H1 (cell line): ENCODE results near the gene HOXB4. TPM values are rescaled to one million over a fixed set of nuclear protein-coding genes. Genes with fewer than 3 reads are reported as not detected.

Experiments
- CTCF ChIA-PET: fragments of 300-600 bp; sonication (Branson Sonifier 250); formaldehyde crosslinking; loops from one replicate; lab custom pipeline; 2021; ENCODE audit not compliant: partially characterized antibody; lab: Charles Lee
- POLR2A ChIA-PET: fragments of 300-600 bp; sonication (Branson Sonifier 250); formaldehyde crosslinking; loops from one replicate; lab custom pipeline; 2021; ENCODE audit warnings: inconsistent platforms; ENCODE audit not compliant: partially characterized antibody; lab: Charles Lee
- DNase-seq, 2 experiments: peaks; one replicate each; pipeline versions ENCODE4 v3.0.0 to v3.0.0-alpha.2; 2010 to 2022; ENCODE audit warnings: low spot score in 2 of 2, low read depth in 1 of 2, mixed read lengths in 1 of 2
- FAIRE-seq: peaks from 2 replicates; lab custom pipeline; 2011; peaks lifted over from hg19 to GRCh38; lab: Jason Lieb, UNC
- H2AFZ ChIP-seq: 2 replicates; pipeline ENCODE4 v1.8.1; 2012; ENCODE audit warnings: low read length, inconsistent platforms
- H2AK5ac ChIP-seq: 2 replicates; pipeline ENCODE4 v1.6.1; 2013; ENCODE audit warnings: low read depth, low read length
- H2BK120ac ChIP-seq: replicated peaks from 2 replicates; pipeline ENCODE3; 2013; ENCODE audit warnings: low read depth, low read length, inconsistent platforms
- H2BK12ac ChIP-seq: 2 replicates; pipeline ENCODE4 v1.6.1; 2013; ENCODE audit warnings: low read depth, low read length
- H2BK15ac ChIP-seq: 2 replicates; pipeline ENCODE4 v1.6.1; 2013; ENCODE audit warnings: low read length
- H2BK20ac ChIP-seq: 2 replicates; pipeline ENCODE4 v1.6.1; 2013; ENCODE audit warnings: low read length
- H2BK5ac ChIP-seq: 2 replicates; pipeline ENCODE4 v1.6.1; 2013; ENCODE audit warnings: low read depth, low read length
- H3K14ac ChIP-seq: 2 replicates; pipeline ENCODE4 v1.6.1; 2013; ENCODE audit warnings: inconsistent platforms; ENCODE audit not compliant: insufficient read length
- H3K18ac ChIP-seq: 2 replicates; pipeline ENCODE4 v1.6.1; 2013; ENCODE audit warnings: low read length; ENCODE audit errors: extremely low read depth
- H3K23ac ChIP-seq: 2 replicates; pipeline ENCODE4 v1.6.1; 2013; ENCODE audit warnings: inconsistent platforms; ENCODE audit not compliant: insufficient read length
- H3K23me2 ChIP-seq: 2 replicates; pipeline ENCODE4 v1.6.1; 2013; ENCODE audit warnings: low read depth, low read length
- H3K27ac ChIP-seq: 2 replicates; pipeline ENCODE4 v1.6.1; 2011; ENCODE audit warnings: low read depth, low read length, inconsistent platforms
- H3K27me3 ChIP-seq, 4 experiments: replicated peaks in 1 of 4; 1 replicate in 1 of 4; 2 replicates in 3 of 4; pipeline versions ENCODE4 v1.6.1 to v1.8.1; 2011 to 2013; ENCODE audit warnings: low read length in 3 of 4, mild to moderate bottlenecking in 3 of 4, inconsistent platforms in 2 of 4, mixed read lengths in 2 of 4, moderate library complexity in 1 of 4; ENCODE audit not compliant: control insufficient read depth in 3 of 4, insufficient read depth in 3 of 4; ENCODE audit errors: extremely low read depth in 1 of 4
- H3K36me3 ChIP-seq, 4 experiments: 2 replicates each; pipeline versions ENCODE4 v1.6.1 to v1.8.1; 2011 to 2013; ENCODE audit warnings: mild to moderate bottlenecking in 4 of 4, low read length in 3 of 4, moderate library complexity in 2 of 4, control low read depth in 1 of 4, inconsistent platforms in 1 of 4; ENCODE audit not compliant: insufficient read depth in 4 of 4, control insufficient read depth in 2 of 4
- H3K4ac ChIP-seq: replicated peaks from 2 replicates; pipeline ENCODE3; 2013; ENCODE audit warnings: low read length, low read depth, mixed read lengths, inconsistent platforms; ENCODE audit not compliant: insufficient read length
- H3K4me1 ChIP-seq, 4 experiments: replicated peaks in 1 of 4; 1 replicate in 1 of 4; 2 replicates in 3 of 4; pipeline versions ENCODE4 v1.6.1 to v1.8.1; 2011 to 2013; ENCODE audit warnings: low read length in 3 of 4, inconsistent platforms in 2 of 4, mixed read lengths in 1 of 4; ENCODE audit not compliant: insufficient read depth in 4 of 4, control insufficient read depth in 3 of 4
- H3K4me2 ChIP-seq, 2 experiments: 2 replicates each; pipeline versions ENCODE4 v1.6.1 to v1.8.1; 2011 to 2013; ENCODE audit warnings: low read depth in 2 of 2, low read length in 2 of 2, control low read depth in 1 of 2, inconsistent platforms in 1 of 2, mild to moderate bottlenecking in 1 of 2; ENCODE audit not compliant: insufficient read depth in 1 of 2
- H3K4me3 ChIP-seq, 4 experiments: fragments of 200-600, 300-600 bp in 1 of 4; sonication (generic), shearing (Covaris generic), sonication (Bioruptor Twin) in 1 of 4; 2 replicates each; pipeline versions ENCODE4 v1.5.1 to v1.8.1; 2011 to 2016; ENCODE audit warnings: low read length in 4 of 4, low read depth in 3 of 4, control low read depth in 2 of 4, inconsistent platforms in 2 of 4, mild to moderate bottlenecking in 2 of 4, mixed read lengths in 1 of 4, moderate library complexity in 1 of 4; ENCODE audit not compliant: insufficient read depth in 2 of 4; ENCODE audit errors: extremely low read depth in 1 of 4
- H3K56ac ChIP-seq: replicated peaks from 2 replicates; pipeline ENCODE3; 2013; ENCODE audit warnings: low read depth, mild to moderate bottlenecking, mixed read lengths, low read length, inconsistent platforms; ENCODE audit not compliant: insufficient read length
- H3K79me1 ChIP-seq: 2 replicates; pipeline ENCODE4 v1.6.1; 2013; ENCODE audit warnings: low read depth, low read length, control low read depth
- H3K79me2 ChIP-seq, 2 experiments: 2 replicates each; pipeline versions ENCODE4 v1.6.1 to v1.8.1; 2012 to 2013; ENCODE audit warnings: low read length in 2 of 2, mild to moderate bottlenecking in 2 of 2, inconsistent platforms in 1 of 2; ENCODE audit not compliant: insufficient read depth in 2 of 2, control insufficient read depth in 1 of 2
- H3K9ac ChIP-seq, 4 experiments: replicated peaks in 1 of 4; 1 replicate in 1 of 4; 2 replicates in 3 of 4; pipeline versions ENCODE4 v1.6.1 to v1.8.1; 2011 to 2013; ENCODE audit warnings: low read depth in 3 of 4, low read length in 3 of 4, control low read depth in 2 of 4, mild to moderate bottlenecking in 2 of 4, moderate library complexity in 2 of 4, inconsistent platforms in 1 of 4; ENCODE audit errors: extremely low read depth in 1 of 4
- H3K9me3 ChIP-seq, 2 experiments: 2 replicates each; pipeline versions ENCODE4 v1.6.1 to v1.8.1; 2012 to 2013; ENCODE audit warnings: mild to moderate bottlenecking in 2 of 2, moderate library complexity in 2 of 2, control low read depth in 1 of 2, inconsistent platforms in 1 of 2, low read depth in 1 of 2, low read length in 1 of 2, mixed read lengths in 1 of 2; ENCODE audit not compliant: insufficient read depth in 2 of 2
- H4K20me1 ChIP-seq, 2 experiments: replicated peaks in 1 of 2; 2 replicates each; pipeline versions ENCODE3 to v1.8.1; 2011 to 2013; ENCODE audit warnings: inconsistent platforms in 2 of 2, low read length in 2 of 2, mild to moderate bottlenecking in 1 of 2; ENCODE audit not compliant: insufficient read depth in 2 of 2, control insufficient read depth in 1 of 2
- H4K5ac ChIP-seq: 2 replicates; pipeline ENCODE4 v1.6.1; 2013; ENCODE audit warnings: low read length, low read depth, mixed read lengths, inconsistent platforms; ENCODE audit not compliant: insufficient read length
- H4K8ac ChIP-seq: 2 replicates; pipeline ENCODE4 v1.8.0; 2013; ENCODE audit warnings: mild to moderate bottlenecking, moderate library complexity, low read length, inconsistent platforms; ENCODE audit not compliant: insufficient read depth; ENCODE audit errors: extremely low read depth
- H4K91ac ChIP-seq: replicated peaks from 2 replicates; pipeline ENCODE3; 2013; ENCODE audit warnings: low read length, mixed read lengths, inconsistent platforms; ENCODE audit not compliant: insufficient read length
- BRCA1 ChIP-seq: IDR thresholded peaks from 2 replicates; pipeline ENCODE4 v1.6.1; 2012; ENCODE audit warnings: low read depth, low read length, improper control_type of control experiment
- CBX5 ChIP-seq: fragments of 300-800, 300-1000 bp; sonication (generic); IDR thresholded peaks from 2 replicates; pipeline ENCODE4 v1.7.1; 2016; ENCODE audit warnings: antibody characterized with exemption, low read length, low read depth
- CBX8 ChIP-seq: fragments of 300-800, 300-1000 bp; sonication (generic); IDR thresholded peaks from 2 replicates; pipeline ENCODE4 v1.7.1; 2016; ENCODE audit warnings: low read depth, low read length, borderline replicate concordance
- E2F6 ChIP-seq: IDR thresholded peaks from 2 replicates; pipeline ENCODE4 v1.6.1; 2012; ENCODE audit warnings: inconsistent platforms
- GTF2F1 ChIP-seq: IDR thresholded peaks from 2 replicates; pipeline ENCODE4 v1.6.1; 2012; ENCODE audit warnings: low read depth, low read length, improper control_type of control experiment, borderline replicate concordance
- RNF2 ChIP-seq: fragments of 200-900, 300-1000 bp; sonication (generic); IDR thresholded peaks from 2 replicates; pipeline ENCODE4 v1.7.1; 2016; ENCODE audit warnings: borderline replicate concordance, low read depth, mild to moderate bottlenecking, antibody characterized with exemption, low read length; ENCODE audit not compliant: poor library complexity, severe bottlenecking; ENCODE audit errors: missing control alignments
- SIN3A ChIP-seq, 2 experiments: IDR thresholded peaks in 1 of 2; conservative IDR thresholded peaks in 1 of 2; 2 replicates each; pipeline ENCODE4 v1.6.1; 2011 to 2012; ENCODE audit warnings: low read length in 2 of 2, improper control_type of control experiment in 1 of 2, low read depth in 1 of 2, mild to moderate bottlenecking in 1 of 2
- SIRT6 ChIP-seq: IDR thresholded peaks from one replicate; pipeline ENCODE4 v1.7.1; 2012; ENCODE audit warnings: low read length, inconsistent platforms
- YY1 ChIP-seq: IDR thresholded peaks from 2 replicates; pipeline ENCODE4 v1.6.1; 2011; ENCODE audit warnings: low read depth, mild to moderate bottlenecking, low read length
- WGBS, 2 experiments: shearing (Covaris generic) in 1 of 2; methylation state at CpG; one replicate each; pipeline versions ENCODE4 v1.1.6 to v1.1.7; 2013 to 2015; ENCODE audit warnings: low lambda C conversion rate in 2 of 2, mixed read lengths in 2 of 2, inconsistent platforms in 1 of 2, low coverage in 1 of 2, missing lambda C conversion rate in 1 of 2; ENCODE audit not compliant: insufficient replicate concordance in 2 of 2, insufficient coverage in 1 of 2, insufficient read length in 1 of 2; ENCODE audit errors: extremely low coverage in 1 of 2, missing lambda C conversion rate in 1 of 2; 5-methylcytosine and 5-hydroxymethylcytosine counted together
- polyA plus RNA-seq, 7 experiments: library from polyadenylated mRNA; depleted of rRNA in 3 of 7; stranded (reverse) in 5 of 7; unstranded in 2 of 7; fragments of >200 nt in 5 of 7; fragments of 200-250 nt in 2 of 7; gene quantifications; 1 replicate in 5 of 7; 2 replicates in 1 of 7; 4 replicates in 1 of 7; pipeline versions ENCODE4 v1.2.1 to v1.2.3, GENCODE V29; 2011 to 2013; ENCODE audit warnings: missing spikeins in 2 of 7, mixed read lengths in 2 of 7
- total RNA-seq: library from RNA; stranded (reverse); fragmentation: NEBNext Ultra II Directional; extraction: Animal tissue kit (Norgen Biotek cat#: 25700); gene quantifications from 2 replicates; pipeline ENCODE4 v1.2.1, GENCODE V29; 2021

The HOXB4 gene
- total and polyA plus RNA-seq, 2 of the 8 experiments (the other 6 are each of a cell fraction or from before 2014, with no cell fraction given), result not detected

DNA sequence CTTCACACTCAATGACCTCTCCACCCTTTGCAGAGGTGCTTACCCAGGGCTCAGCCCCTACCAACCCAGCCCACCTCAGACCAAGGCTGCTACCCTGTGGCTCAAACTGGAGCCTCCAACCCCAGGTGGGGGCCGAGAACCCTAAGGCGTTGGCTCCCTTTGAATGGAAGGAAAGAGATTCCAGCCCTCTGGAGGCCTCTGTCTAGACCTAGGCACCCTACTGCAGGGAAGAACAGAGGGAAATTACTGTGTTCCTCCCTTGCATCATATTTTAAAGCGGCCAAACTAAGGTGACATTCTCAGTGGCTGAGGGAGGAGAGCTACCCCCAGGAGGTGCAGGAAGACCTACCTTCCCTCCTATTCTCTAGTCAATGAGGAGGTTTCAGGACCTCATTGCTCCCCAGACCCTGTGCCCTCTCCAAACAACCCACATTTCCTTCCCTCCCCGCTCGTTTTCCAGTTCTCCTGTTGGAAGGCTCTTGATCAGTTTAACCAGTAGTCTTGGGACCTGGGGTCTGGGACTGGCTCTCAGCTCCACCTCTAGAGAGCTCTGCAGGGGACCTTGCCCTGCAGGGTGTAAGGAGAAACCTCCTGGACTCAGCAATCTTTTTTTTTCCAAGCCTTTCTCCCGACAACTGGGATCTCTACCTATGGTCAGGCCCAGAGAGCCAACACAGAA is 42.5 kb upstream of the HOXB4 start:
- Histone ChIP-seq H3K23me2 (no peaks in the 10 kb centered on the region; the same call in 1 of the 2 replicates), H3K27me3 (peaks cover 98 to 100% (median 99%) of the 10 kb centered on the region in 4 experiments), H3K9ac (no peak overlapping the region), H3K18ac (no peak overlapping the region), H3K27ac (no peak overlapping the region), H3K79me2 (no peaks in the 10 kb centered on the region), H2BK120ac (no peak overlapping the region), H4K91ac (no peak overlapping the region), H2BK5ac (no peak overlapping the region), H2BK20ac (no peak overlapping the region), H4K8ac (no peak overlapping the region), H2BK12ac (no peak overlapping the region), H3K4ac (no peak overlapping the region), H4K20me1 (peaks cover 26 to 46% of the 10 kb centered on the region in 2 experiments), H2AFZ (no peak overlapping the region), H4K5ac (no peak overlapping the region), H3K56ac (no peak overlapping the region), H3K4me1 (peaks cover 0 to 3% (median 2%) of the 10 kb centered on the region in 4 experiments; a peak in 5 of 7 replicates), H2BK15ac (no peak overlapping the region), H3K4me2 (no peak overlapping the region), H3K14ac (no peak overlapping the region), H3K36me3 (peaks cover 0 to 13% (median 0%) of the 10 kb centered on the region in 4 experiments; a peak in 1 of 8 replicates), H3K9me3 (no peaks in the 10 kb centered on the region), H3K23ac (no peak overlapping the region), H2AK5ac (peak overlapping the region; percentile 75; the same call in 1 of the 2 replicates), H3K79me1 (no peaks in the 10 kb centered on the region), H3K4me3 (no peak overlapping the region)
- CTCF ChIA-PET, result interaction anchor here (0.9 to 4.4 kb wide), 11 partner anchors 11 to 359 kb away, joined by 3 to 21 read pairs (median 4); partner anchors contain the start of gene HOXB5
- FAIRE-seq, result no peak
- POLR2A ChIA-PET, result no interaction called here
- TF ChIP-seq E2F6 (no peak), CBX8 (0 out of 2 replicates have a peak, but pooled peaks have one; percentile 28), CBX5 (no peak), GTF2F1 (no peak), SIN3A (conservative IDR thresholded peaks at IDR 0.05 in 1 of 2, IDR thresholded peaks at IDR 0.05 in 1 of 2; ENCODE audit: low read depth in 1 of 2, low read length in 2 of 2) (no peak), SIRT6 (no peak), RNF2 (peak; percentile 5), BRCA1 (no peak), YY1 (no peak)
- no peak for DNase-seq
- 20% methylated on average over 6 of the region's 6 CpGs; no CpG with 5 or more reads in 1 of the 2 experiments for WGBS, 2 experiments
